ENCODE data around the gene MRPL2.

- TF ChIP-seq POLR2A (IDR thresholded peaks at IDR 0.05; ENCODE audit: low read depth, low read length) (no peak), PAX5 (IDR thresholded peaks at IDR 0.05; ENCODE audit: insufficient read depth, low read length, severe bottlenecking) (no peak), POU2F2 (IDR thresholded peaks at IDR 0.05; ENCODE audit: low read depth, low read length) (no peak), TAF1 (IDR thresholded peaks at IDR 0.05; ENCODE audit: low read depth, low read length) (no peak)
These were observed 19.5 kb upstream of the MRPL2 start for GRCh38 chr6:43078691-43079090.

Data from GM12891 (cell line).